Stimulated activated naive CD8-positive, alpha-beta T cell treated with anti-CD3 and anti-CD28 coated beads, Interleukin-15, Interleukin-2, amounts not matched to agents 100 U/mL and 50 U/mL, for 24 hours (primary cell): ENCODE measurements around the gene NEK1.
A peak's percentile ranks its signal among the peaks of the same experiment; 100 is the strongest.

Source experiments
- ATAC-seq: fragments of 150-1000 bp; cut with Tn5 transposase; one replicate; pipeline ENCODE4 v1.10.0; 2021
- DNase-seq: peaks from one replicate; pipeline ENCODE4 v3.0.0; 2021

The NEK1 gene

GRCh38 chr4:169418846-169419245 lies 193.5 kb downstream of the NEK1 start:
- DNase-seq (no peak), ATAC-seq (no peak)

- no peak for DNase-seq
- no peak for ATAC-seq
Observed at GRCh38 chr4:169417629-169418282, 194.6 kb downstream of the NEK1 start.

GRCh38 chr4:169416997-169417396 lies 195.4 kb downstream of the NEK1 start:
- ATAC-seq (peak; percentile 90), DNase-seq (no peak)

- DNase-seq (no peak), ATAC-seq (no peak)
Observed at GRCh38 chr4:169416461-169416860, 195.9 kb downstream of the NEK1 start.

GRCh38 chr4:169414913-169415312 lies 197.5 kb downstream of the NEK1 start:
- DNase-seq (no peak), ATAC-seq (no peak)

- ATAC-seq (no peak), DNase-seq (no peak)
Observed at GRCh38 chr4:169412046-169412445, 200.3 kb downstream of the NEK1 start.

GRCh38 chr4:169410839-169411770 lies 201.3 kb downstream of the NEK1 start:
- DNase-seq = peak; percentile 50
- ATAC-seq = peak; percentile 98

- no peak for DNase-seq
- no peak for ATAC-seq
Observed at GRCh38 chr4:169407217-169407845, 205.1 kb downstream of the NEK1 start.

GRCh38 chr4:169404960-169405359 lies 207.4 kb downstream of the NEK1 start:
- DNase-seq (no peak), ATAC-seq (no peak)

GRCh38 chr4:169400832-169401231 lies 211.6 kb downstream of the NEK1 start:
- no peak for ATAC-seq

GRCh38 chr4:169399976-169400767 lies 212.2 kb downstream of the NEK1 start:
- DNase-seq = no peak
- ATAC-seq = no peak

More at GRCh38 chr4:169400832-169401231, 211.6 kb downstream of the NEK1 start:
- DNase-seq = no peak

- no peak for DNase-seq
- no peak for ATAC-seq
Observed at GRCh38 chr4:169398316-169398715, 214.1 kb downstream of the NEK1 start.

GRCh38 chr4:169397762-169398161 lies 214.6 kb downstream of the NEK1 start:
- no peak for DNase-seq
- no peak for ATAC-seq

GRCh38 chr4:169385376-169385775 lies 227.0 kb downstream of the NEK1 start:
- DNase-seq (no peak), ATAC-seq (no peak)

- DNase-seq (no peak), ATAC-seq (no peak)
Observed at GRCh38 chr4:169384779-169385178, 227.6 kb downstream of the NEK1 start.

GRCh38 chr4:169383724-169384123 lies 228.7 kb downstream of the NEK1 start:
- no peak for DNase-seq
- no peak for ATAC-seq

GRCh38 chr4:169379688-169380087 lies 232.7 kb downstream of the NEK1 start:
- DNase-seq = no peak

GRCh38 chr4:169377367-169377766 lies 235.0 kb downstream of the NEK1 start:
- DNase-seq (no peak), ATAC-seq (no peak)

More at GRCh38 chr4:169379688-169380087, 232.7 kb downstream of the NEK1 start:
- no peak for ATAC-seq

- ATAC-seq (no peak), DNase-seq (no peak)
Observed at GRCh38 chr4:169376421-169376820, 236.0 kb downstream of the NEK1 start.

- ATAC-seq (no peak), DNase-seq (no peak)
Observed at GRCh38 chr4:169372791-169373190, 239.6 kb downstream of the NEK1 start.

- no peak for DNase-seq
- ATAC-seq = no peak
Observed at GRCh38 chr4:169369634-169370033, 242.7 kb downstream of the NEK1 start.

- no peak for DNase-seq
- no peak for ATAC-seq
Observed at GRCh38 chr4:169367826-169368225, 244.6 kb downstream of the NEK1 start.
